HG02798 (cell line): Measurements from ENCODE around the gene RIT2.

Experiments used
- ATAC-seq: cut with Tn5 transposase; IDR thresholded peaks from one replicate; pipeline ENCODE4 v1.9.1; 2021; ENCODE audit warnings: mild to moderate bottlenecking; ENCODE audit not compliant: unreplicated experiment, poor library complexity

RIT2 gene

DNA sequence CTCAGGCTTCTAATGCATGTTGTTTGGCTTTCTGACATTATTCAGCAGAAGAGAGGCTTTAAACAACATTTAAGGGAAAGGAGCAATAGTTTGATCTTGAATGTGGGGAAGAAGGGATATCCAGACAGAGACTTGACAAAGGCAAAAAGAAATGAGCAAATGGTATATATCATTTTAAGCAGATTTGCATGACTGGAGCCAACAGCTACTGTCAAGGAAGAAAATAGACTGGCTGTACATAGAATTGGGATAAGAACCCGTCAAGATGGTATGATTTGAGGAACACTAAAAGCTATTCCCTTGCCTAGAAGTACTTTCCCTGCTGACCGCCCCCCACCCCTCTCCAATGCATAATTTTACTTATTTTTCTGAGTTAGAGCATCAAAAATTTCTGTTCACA, 174.5 kb downstream of the RIT2 start:
- ATAC-seq, result no peak

GRCh38 chr18:42937436-42937835, 178.0 kb downstream of the RIT2 start:
- ATAC-seq, result no peak

DNA sequence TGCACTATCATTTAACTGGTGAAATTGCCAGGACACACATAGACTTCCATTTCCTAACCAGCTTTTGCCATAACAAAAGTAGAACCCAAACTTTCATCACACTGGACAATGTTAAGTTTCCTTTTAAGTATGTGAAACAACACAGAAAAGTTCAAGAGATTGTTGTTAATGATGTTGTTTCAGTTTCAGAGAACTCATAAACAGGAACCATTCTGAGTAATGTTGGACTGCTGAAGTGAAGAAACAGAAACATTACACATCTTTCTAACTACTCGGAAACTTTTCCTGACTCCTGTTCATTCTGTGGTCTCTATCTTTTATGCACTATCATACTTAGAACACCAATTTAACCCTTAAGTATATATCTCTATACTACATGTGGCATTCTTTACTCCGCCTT, 179.2 kb downstream of the RIT2 start:
- peak; percentile 72 for ATAC-seq

DNA sequence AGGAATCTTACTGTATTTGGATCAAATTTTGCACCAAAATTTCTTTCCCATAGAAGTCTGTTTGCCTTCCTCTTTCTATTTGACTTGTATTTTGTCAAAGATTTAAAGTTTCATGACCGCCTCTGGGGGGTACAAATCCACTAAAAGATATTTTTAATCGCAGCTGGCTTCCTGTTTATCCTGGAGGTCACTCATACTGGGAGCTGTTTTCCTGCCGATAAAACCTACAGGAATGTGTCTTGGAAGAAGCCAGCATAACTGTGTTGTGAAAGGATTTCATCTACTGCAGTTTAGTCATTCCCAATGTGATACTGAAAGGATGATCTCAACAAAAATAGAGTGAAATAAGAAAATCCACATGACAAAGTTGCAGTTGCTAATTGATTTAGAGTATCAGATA, 184.0 kb downstream of the RIT2 start:
- no peak for ATAC-seq

- ATAC-seq, result no peak
These were observed 185.6 kb downstream of the RIT2 start for GRCh38 chr18:42929857-42930256.

GRCh38 chr18:42929181-42929580, 186.3 kb downstream of the RIT2 start:
- ATAC-seq, result no peak

DNA sequence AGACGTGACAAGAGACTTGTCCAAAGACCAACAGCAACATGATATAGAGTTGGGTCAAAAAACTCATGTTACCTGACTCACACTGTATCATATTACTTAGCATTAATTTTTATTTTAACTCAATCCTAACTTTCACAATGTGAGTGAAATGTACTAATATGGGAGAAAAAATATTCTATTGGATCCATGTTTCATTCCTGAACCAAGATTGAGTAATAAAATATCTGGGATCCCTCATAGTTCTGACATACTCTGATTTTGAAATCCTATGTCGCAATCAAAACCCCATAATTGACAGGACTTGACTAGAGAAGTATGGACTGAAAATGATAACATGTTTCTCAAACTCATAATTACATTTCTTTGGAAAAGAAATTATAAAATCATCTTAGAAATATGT, 190.4 kb downstream of the RIT2 start:
- no peak for ATAC-seq

DNA sequence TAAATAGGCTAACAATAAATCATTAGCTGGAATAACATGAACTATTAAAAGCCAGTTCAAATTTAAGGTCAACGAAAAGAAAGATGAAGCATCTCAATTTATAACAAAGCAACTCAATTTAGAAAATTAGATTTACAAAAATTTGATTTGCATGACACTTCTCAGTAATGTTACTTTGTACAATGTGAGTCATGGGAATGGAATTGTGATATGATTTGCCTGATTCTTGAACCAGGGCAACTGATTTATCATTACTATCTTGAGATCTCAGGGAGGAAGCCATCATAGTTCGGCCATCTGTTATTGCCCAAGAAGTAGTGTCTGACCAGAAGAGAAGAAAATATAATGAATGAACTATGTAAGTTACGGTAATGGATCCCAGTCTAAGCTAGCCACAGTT, 193.1 kb downstream of the RIT2 start:
- ATAC-seq, result no peak

DNA sequence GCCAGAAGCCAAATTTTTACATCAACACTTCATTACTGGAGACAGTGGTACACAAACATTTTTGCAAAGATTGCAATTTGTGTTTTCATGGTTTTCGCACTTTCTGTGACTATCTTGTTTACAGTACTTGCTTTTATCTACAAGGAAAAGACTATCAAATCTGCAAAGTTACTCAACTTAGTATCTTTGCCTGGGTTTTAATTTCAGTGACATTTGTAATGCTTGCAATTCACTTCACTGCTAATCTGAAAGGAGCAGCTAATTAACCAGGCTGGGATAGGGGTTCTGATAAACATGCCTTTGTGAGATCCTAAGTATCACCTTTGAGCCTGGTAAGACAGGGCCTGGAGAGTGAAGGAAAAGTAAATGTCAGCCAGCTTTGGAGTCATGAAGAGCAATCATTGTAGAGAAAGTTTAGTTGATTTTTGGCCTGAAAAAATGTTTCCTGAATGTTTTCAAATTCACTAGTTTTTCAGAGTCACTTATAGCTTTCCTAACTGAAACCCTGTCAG, 194.2 kb downstream of the RIT2 start:
- no peak for ATAC-seq

- ATAC-seq, result no peak
These were observed 194.9 kb downstream of the RIT2 start for GRCh38 chr18:42920621-42921020.

DNA sequence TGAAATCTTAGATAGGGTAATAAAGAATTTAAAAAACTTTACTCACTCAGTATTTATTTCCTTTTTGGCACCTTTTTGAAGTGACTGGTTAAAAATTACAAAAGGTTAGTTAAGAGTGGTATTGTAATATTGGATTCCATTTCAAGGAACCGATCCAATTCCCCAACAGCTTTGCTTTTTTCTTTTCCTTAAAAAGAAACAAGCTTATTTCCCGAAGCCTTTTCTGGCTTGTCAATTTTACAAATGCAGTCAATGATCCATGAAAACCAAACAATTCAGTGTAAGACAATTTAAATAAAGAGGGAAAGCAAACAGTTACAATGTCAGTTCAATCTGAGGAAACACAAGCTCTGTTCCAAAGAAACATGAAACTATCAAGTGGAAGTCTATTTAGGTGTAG, 200.2 kb downstream of the RIT2 start:
- ATAC-seq, result no peak

DNA sequence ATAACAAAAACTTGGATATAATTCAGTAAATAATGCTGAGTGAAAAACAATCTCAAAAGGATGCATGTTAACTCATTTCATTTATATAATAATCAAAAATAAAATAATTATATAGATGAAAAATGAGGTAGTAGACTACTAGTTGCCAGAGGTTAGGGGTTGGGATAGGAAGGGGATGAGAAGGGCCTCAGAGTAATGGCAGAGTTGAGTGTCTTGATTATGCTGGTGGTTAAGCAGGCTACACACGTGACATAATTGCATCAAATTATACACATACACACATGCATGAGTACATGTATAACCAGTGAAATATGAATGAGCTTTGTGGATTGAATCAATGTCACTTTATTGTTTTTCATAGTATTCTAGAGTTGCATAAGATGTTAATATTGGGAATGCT, 201.0 kb downstream of the RIT2 start:
- ATAC-seq, result no peak

- ATAC-seq, result no peak
These were observed 206.4 kb downstream of the RIT2 start for GRCh38 chr18:42909095-42909494.

GRCh38 chr18:42906761-42907160, 208.7 kb downstream of the RIT2 start:
- no peak for ATAC-seq

DNA sequence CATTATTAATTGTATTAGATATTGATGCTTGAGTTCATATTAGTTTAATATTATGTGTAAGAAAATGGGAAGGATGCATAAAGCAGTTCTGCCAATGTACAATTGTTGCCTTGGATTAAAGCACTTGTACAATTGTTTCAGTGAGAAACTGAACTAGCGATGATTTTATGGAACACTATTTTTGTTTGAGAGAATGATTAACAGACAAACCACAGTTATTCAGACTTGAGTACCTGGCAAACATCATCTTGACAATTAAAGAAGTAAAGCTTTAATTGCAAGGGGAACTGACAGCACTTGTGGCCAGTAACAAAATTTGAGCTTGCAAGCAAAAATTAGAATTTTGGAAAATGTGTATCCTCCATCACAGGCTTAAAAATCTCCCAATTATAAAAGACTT, 214.3 kb downstream of the RIT2 start:
- no peak for ATAC-seq

DNA sequence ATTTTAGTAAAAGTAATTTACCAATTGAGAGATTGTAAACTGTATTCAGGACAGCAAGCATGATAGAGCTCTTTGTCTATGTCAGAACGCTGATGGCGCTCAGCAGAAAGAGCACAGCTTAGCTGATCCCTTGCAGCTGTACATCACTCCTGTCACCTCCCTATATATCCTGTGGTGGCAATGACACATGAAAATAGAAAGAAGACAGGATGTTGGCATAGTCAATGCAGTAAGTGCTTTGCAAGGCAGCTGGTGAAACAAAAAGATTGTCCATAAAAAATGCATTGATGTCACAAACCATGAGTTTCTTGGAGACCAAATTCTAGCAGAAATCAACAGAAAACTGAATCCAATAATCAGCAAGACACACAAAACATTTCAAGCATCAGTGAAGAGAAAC, 221.5 kb downstream of the RIT2 start:
- no peak for ATAC-seq

DNA sequence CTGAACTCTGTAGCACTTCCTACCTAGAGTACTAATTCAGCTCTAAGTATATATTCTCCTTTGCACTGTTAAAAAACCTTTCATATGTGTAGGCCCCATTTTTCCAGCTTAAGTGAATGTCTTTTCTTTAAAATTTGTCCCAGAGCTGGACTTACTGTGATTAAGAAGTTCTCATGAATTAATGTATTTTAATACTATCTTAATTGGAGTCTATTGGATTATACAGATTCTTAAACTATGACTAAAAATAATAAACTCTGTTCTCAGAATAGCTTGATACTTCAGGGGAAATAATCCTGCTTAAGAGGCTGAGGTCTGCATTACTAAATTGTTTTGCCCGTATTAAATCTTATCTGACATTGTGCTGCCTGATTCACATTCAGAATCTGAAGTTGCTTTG, 223.3 kb downstream of the RIT2 start:
- no peak for ATAC-seq

DNA sequence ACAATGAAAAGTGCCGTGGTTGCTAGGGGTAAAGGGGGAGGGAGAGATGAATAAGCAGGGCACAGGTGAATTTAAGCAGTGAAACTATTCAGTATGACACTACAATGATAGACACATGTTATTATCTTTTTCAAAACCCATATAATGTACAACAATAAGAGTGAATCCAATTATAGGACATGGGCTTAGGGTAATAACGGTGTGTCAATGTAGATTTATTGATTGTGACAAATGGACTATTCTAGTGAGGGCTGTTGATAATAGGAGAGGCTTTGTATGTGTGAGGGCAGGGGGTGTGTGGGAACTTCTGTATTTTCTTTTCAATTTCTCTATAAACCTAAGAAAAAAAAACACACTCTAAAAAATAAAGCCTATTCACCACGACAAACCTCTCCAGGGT, 223.8 kb downstream of the RIT2 start:
- ATAC-seq, result no peak

- ATAC-seq, result no peak
These were observed 232.3 kb downstream of the RIT2 start for GRCh38 chr18:42883169-42883568.

DNA sequence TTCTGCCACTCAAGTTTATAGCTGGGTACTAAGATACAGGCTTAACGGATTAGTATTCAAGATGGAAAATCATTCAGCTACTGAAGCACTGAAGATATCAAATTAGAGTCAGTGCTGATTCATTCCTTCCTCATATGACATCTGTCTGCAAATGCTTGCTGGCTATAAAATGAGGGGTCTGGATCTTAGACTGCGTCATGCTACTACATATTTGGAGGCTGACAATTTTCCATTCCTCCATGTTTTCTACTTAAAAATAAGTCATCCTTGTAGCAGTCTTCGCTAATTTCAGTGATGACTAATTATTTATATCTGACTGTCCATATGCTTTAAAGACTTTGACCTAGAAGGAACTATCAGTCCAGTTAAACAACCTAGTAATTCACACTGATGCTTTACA, 233.4 kb downstream of the RIT2 start:
- no peak for ATAC-seq

GRCh38 chr18:42872838-42873237, 242.6 kb downstream of the RIT2 start:
- no peak for ATAC-seq

- ATAC-seq, result no peak
These were observed 250.6 kb downstream of the RIT2 start for GRCh38 chr18:42864876-42865275.

DNA sequence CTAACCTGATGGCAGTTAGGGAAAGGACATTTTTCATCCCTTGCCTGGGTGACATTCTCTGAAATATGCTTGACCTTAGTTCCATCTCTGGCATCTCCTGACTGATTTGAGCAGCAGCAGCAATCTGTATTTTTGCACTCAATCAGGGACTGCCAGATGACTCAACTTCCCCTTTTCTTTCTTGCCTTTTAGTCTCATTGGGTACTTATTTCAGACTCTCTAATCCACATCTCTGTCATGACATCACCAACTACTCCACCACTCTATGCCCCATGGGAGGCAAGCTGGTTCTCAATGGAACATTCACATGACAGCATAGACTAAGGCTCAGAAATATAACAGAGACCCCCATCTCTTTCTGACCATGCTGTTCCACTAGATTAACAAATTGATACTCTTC, 254.2 kb downstream of the RIT2 start:
- ATAC-seq, result no peak
